ENCODE data around the gene FAM89B.

GRCh38 chr11:65599955-65600246, 27.6 kb downstream of the FAM89B start:
- TF ChIP-seq CTCF (IDR thresholded peaks at IDR 0.05) (no peak), POLR2A (IDR thresholded peaks at IDR 0.05) (no peak)
